Panc1 (cell line): ENCODE data around the gene FIG4.

Experiments
- CTCF ChIP-seq: fragments of 450-650 bp; IDR thresholded peaks from 2 replicates; pipeline ENCODE4 v1.5.1; 2017; ENCODE audit warnings: mild to moderate bottlenecking
- POLR2AphosphoS5 ChIP-seq: IDR thresholded peaks from 2 replicates; pipeline ENCODE4 v1.6.1; 2012; ENCODE audit warnings: mild to moderate bottlenecking, low read depth, low read length, moderate library complexity
- REST ChIP-seq, 2 experiments: IDR thresholded peaks; 2 replicates each; pipeline ENCODE4 v1.6.1; 2011 to 2012; ENCODE audit warnings: low read depth in 2 of 2, control low read depth in 1 of 2, low read length in 1 of 2, mild to moderate bottlenecking in 1 of 2, moderate library complexity in 1 of 2; ENCODE audit not compliant: insufficient read depth in 1 of 2
- SIN3A ChIP-seq: IDR thresholded peaks from 2 replicates; pipeline ENCODE4 v1.6.1; 2012; ENCODE audit warnings: low read depth, mild to moderate bottlenecking, low read length, moderate library complexity, borderline replicate concordance; ENCODE audit not compliant: insufficient read depth
- TCF7L2 ChIP-seq: IDR thresholded peaks from 2 replicates; pipeline ENCODE4 v1.6.1; 2011; ENCODE audit warnings: mild to moderate bottlenecking, low read depth, low read length, inconsistent platforms

- TF ChIP-seq CTCF: no peak
- TF ChIP-seq TCF7L2: no peak
- no peak for TF ChIP-seq SIN3A
- TF ChIP-seq POLR2AphosphoS5: no peak
- TF ChIP-seq REST (IDR thresholded peaks at IDR 0.05; ENCODE audit: insufficient read depth in 1 of 2, low read depth in 2 of 2, low read length in 1 of 2): no peak
These were observed 162.3 kb downstream of the FIG4 start for GRCh38 chr6:109853426-109853825.
